Measurements from ENCODE around the gene PSMD12.

DNA sequence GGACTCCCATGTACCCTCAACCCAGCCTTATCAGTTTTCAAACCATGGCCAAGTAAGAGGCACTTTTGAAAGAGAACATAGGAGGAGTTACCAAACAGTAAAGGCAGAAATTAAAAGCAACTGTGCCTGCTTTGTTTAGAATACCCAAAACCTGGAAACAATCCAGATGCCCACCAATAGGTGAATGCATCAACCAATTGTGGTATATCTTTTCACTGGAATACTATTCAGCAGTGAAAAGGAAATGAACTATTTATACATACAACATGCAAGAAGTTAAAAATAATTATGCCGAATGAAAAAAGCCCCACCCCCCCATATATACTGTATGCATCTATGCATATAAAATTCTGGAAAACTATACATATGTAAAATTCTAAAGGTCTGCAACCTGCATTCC is 47.8 kb upstream of the PSMD12 start:
- TF ChIP-seq, protein P1, sequence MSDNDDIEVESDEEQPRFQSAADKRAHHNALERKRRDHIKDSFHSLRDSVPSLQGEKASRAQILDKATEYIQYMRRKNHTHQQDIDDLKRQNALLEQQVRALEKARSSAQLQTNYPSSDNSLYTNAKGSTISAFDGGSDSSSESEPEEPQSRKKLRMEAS (CRISPR knock-in tag; IDR thresholded peaks at IDR 0.05), result no peak
- TF ChIP-seq, protein P2, sequence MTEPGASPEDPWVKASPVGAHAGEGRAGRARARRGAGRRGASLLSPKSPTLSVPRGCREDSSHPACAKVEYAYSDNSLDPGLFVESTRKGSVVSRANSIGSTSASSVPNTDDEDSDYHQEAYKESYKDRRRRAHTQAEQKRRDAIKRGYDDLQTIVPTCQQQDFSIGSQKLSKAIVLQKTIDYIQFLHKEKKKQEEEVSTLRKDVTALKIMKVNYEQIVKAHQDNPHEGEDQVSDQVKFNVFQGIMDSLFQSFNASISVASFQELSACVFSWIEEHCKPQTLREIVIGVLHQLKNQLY (CRISPR knock-in tag; conservative IDR thresholded peaks at IDR 0.05), result no peak
- TF ChIP-seq, protein P3, sequence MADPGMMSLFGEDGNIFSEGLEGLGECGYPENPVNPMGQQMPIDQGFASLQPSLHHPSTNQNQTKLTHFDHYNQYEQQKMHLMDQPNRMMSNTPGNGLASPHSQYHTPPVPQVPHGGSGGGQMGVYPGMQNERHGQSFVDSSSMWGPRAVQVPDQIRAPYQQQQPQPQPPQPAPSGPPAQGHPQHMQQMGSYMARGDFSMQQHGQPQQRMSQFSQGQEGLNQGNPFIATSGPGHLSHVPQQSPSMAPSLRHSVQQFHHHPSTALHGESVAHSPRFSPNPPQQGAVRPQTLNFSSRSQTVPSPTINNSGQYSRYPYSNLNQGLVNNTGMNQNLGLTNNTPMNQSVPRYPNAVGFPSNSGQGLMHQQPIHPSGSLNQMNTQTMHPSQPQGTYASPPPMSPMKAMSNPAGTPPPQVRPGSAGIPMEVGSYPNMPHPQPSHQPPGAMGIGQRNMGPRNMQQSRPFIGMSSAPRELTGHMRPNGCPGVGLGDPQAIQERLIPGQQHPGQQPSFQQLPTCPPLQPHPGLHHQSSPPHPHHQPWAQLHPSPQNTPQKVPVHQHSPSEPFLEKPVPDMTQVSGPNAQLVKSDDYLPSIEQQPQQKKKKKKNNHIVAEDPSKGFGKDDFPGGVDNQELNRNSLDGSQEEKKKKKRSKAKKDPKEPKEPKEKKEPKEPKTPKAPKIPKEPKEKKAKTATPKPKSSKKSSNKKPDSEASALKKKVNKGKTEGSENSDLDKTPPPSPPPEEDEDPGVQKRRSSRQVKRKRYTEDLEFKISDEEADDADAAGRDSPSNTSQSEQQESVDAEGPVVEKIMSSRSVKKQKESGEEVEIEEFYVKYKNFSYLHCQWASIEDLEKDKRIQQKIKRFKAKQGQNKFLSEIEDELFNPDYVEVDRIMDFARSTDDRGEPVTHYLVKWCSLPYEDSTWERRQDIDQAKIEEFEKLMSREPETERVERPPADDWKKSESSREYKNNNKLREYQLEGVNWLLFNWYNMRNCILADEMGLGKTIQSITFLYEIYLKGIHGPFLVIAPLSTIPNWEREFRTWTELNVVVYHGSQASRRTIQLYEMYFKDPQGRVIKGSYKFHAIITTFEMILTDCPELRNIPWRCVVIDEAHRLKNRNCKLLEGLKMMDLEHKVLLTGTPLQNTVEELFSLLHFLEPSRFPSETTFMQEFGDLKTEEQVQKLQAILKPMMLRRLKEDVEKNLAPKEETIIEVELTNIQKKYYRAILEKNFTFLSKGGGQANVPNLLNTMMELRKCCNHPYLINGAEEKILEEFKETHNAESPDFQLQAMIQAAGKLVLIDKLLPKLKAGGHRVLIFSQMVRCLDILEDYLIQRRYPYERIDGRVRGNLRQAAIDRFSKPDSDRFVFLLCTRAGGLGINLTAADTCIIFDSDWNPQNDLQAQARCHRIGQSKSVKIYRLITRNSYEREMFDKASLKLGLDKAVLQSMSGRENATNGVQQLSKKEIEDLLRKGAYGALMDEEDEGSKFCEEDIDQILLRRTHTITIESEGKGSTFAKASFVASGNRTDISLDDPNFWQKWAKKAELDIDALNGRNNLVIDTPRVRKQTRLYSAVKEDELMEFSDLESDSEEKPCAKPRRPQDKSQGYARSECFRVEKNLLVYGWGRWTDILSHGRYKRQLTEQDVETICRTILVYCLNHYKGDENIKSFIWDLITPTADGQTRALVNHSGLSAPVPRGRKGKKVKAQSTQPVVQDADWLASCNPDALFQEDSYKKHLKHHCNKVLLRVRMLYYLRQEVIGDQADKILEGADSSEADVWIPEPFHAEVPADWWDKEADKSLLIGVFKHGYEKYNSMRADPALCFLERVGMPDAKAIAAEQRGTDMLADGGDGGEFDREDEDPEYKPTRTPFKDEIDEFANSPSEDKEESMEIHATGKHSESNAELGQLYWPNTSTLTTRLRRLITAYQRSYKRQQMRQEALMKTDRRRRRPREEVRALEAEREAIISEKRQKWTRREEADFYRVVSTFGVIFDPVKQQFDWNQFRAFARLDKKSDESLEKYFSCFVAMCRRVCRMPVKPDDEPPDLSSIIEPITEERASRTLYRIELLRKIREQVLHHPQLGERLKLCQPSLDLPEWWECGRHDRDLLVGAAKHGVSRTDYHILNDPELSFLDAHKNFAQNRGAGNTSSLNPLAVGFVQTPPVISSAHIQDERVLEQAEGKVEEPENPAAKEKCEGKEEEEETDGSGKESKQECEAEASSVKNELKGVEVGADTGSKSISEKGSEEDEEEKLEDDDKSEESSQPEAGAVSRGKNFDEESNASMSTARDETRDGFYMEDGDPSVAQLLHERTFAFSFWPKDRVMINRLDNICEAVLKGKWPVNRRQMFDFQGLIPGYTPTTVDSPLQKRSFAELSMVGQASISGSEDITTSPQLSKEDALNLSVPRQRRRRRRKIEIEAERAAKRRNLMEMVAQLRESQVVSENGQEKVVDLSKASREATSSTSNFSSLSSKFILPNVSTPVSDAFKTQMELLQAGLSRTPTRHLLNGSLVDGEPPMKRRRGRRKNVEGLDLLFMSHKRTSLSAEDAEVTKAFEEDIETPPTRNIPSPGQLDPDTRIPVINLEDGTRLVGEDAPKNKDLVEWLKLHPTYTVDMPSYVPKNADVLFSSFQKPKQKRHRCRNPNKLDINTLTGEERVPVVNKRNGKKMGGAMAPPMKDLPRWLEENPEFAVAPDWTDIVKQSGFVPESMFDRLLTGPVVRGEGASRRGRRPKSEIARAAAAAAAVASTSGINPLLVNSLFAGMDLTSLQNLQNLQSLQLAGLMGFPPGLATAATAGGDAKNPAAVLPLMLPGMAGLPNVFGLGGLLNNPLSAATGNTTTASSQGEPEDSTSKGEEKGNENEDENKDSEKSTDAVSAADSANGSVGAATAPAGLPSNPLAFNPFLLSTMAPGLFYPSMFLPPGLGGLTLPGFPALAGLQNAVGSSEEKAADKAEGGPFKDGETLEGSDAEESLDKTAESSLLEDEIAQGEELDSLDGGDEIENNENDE (IDR thresholded peaks at IDR 0.05; ENCODE audit: low read depth, low read length), result no peak
- TF ChIP-seq ILF3 (IDR thresholded peaks at IDR 0.05; ENCODE audit: borderline replicate concordance), result no peak
- no peak for TF ChIP-seq ZFP36 (IDR thresholded peaks at IDR 0.05; ENCODE audit: low read depth, low read length, partially characterized antibody)
- TF ChIP-seq TAF7 (tag; IDR thresholded peaks at IDR 0.05), result no peak

Data from K562 (cell line).